GM12878 (cell line): ENCODE measurements around the gene ATP10D. TPM values are rescaled to one million over a fixed set of nuclear protein-coding genes. Genes with fewer than 3 reads are reported as not detected.

Experiments
- ATAC-seq: fragments of 200-7000 bp; cut with Tn5 transposase; 3 replicates; pipeline ENCODE4 v1.9.1; 2020; ENCODE audit warnings: mild to moderate bottlenecking, moderate library complexity
- BruUV-seq: library from RNA; stranded (reverse); fragments of 400-500 nt; replicated peaks from 2 replicates; lab custom pipeline; 2021; lab: Mats Ljungman, UMichigan
- CTCF ChIA-PET: fragments of 300-600 bp; sonication (Branson Sonifier 250); formaldehyde crosslinking; extraction: SDS; loops from one replicate; lab custom pipeline; 2021; ENCODE audit warnings: inconsistent platforms; lab: Yijun Ruan, JAX
- POLR2A ChIA-PET: fragments of 350-600 bp; formaldehyde crosslinking; extraction: SDS; loops from one replicate; lab custom pipeline; 2021; ENCODE audit warnings: inconsistent platforms; lab: Charles Lee
- RAD21 ChIA-PET: fragments of 300-600 bp; sonication (Branson Sonifier 250); formaldehyde crosslinking; loops from one replicate; lab custom pipeline; 2023; ENCODE audit warnings: antibody characterized with exemption; ENCODE audit not compliant: unreplicated experiment; lab: Charles Lee
- SMC1A ChIA-PET: fragments of 300-600 bp; sonication (Branson Sonifier 250); formaldehyde crosslinking; loops from one replicate; lab custom pipeline; 2023; ENCODE audit not compliant: unreplicated experiment, uncharacterized antibody; lab: Charles Lee
- DNase-seq: peaks from one replicate; pipeline ENCODE4 v3.0.0-alpha.2; 2011; ENCODE audit warnings: low read depth, low spot score
- FAIRE-seq: peaks from 3 replicates; lab custom pipeline; 2011; peaks lifted over from hg19 to GRCh38; lab: Jason Lieb, UNC
- H2AFZ ChIP-seq: 2 replicates; pipeline ENCODE4 v1.6.0; 2011; ENCODE audit warnings: low read depth, low read length, control low read depth; ENCODE audit not compliant: control insufficient read depth
- H3K27ac ChIP-seq: 2 replicates; pipeline ENCODE4 v1.5.1; 2011; ENCODE audit warnings: control low read depth; ENCODE audit not compliant: control insufficient read depth, insufficient read depth
- H3K27me3 ChIP-seq, 2 experiments: replicated peaks in 1 of 2; 2 replicates each; pipeline versions ENCODE4 v1.6.0 to v1.6.1; 2011; ENCODE audit warnings: low read length in 1 of 2; ENCODE audit not compliant: control insufficient read depth in 2 of 2, insufficient read depth in 2 of 2
- H3K36me3 ChIP-seq, 2 experiments: 2 replicates each; pipeline ENCODE4 v1.5.1; 2011; ENCODE audit warnings: low read length in 1 of 2; ENCODE audit not compliant: control insufficient read depth in 2 of 2, insufficient read depth in 2 of 2
- H3K4me1 ChIP-seq: 2 replicates; pipeline ENCODE4 v1.6.1; 2011; ENCODE audit warnings: mild to moderate bottlenecking, low read length, moderate library complexity, mixed read lengths; ENCODE audit not compliant: control insufficient read depth, insufficient read depth
- H3K4me2 ChIP-seq: 2 replicates; pipeline ENCODE4 v1.6.0; 2011; ENCODE audit warnings: control low read depth; ENCODE audit not compliant: control insufficient read depth, insufficient read depth
- H3K4me3 ChIP-seq: fragments of 200-600 bp; sonication (generic); 2 replicates; pipeline ENCODE4 v1.5.1; 2016
- H3K79me2 ChIP-seq: 2 replicates; pipeline ENCODE4 v1.6.0; 2011; ENCODE audit warnings: low read length; ENCODE audit not compliant: control insufficient read depth, insufficient read depth
- H3K9ac ChIP-seq: 2 replicates; pipeline ENCODE4 v1.8.0; 2011; ENCODE audit warnings: low read length, control low read depth, mixed read lengths; ENCODE audit not compliant: control insufficient read depth, insufficient read depth
- H3K9me3 ChIP-seq: replicated peaks from 3 replicates; pipeline ENCODE4 v1.5.1; 2011; ENCODE audit warnings: mild to moderate bottlenecking, low read length; ENCODE audit not compliant: control insufficient read depth, insufficient read depth
- H4K20me1 ChIP-seq: 2 replicates; pipeline ENCODE4 v1.6.0; 2011; ENCODE audit not compliant: control insufficient read depth, insufficient read depth
- ATF7 ChIP-seq: fragments of 450-650 bp; IDR thresholded peaks from 2 replicates; pipeline ENCODE4 v1.6.1; 2016; ENCODE audit warnings: low read depth, mild to moderate bottlenecking
- CUX1 ChIP-seq: IDR thresholded peaks from 2 replicates; pipeline ENCODE4 v1.6.1; 2012; ENCODE audit warnings: improper control_type of control experiment, low read depth, low read length; ENCODE audit not compliant: insufficient replicate concordance
- DPF2 ChIP-seq: fragments of 450-650 bp; IDR thresholded peaks from 2 replicates; pipeline ENCODE4 v1.6.1; 2017; ENCODE audit warnings: mild to moderate bottlenecking
- EP300 ChIP-seq, 2 experiments: fragments of 150-350 bp in 1 of 2; IDR thresholded peaks; 2 replicates each; pipeline ENCODE4 v1.6.1; 2011 to 2012; ENCODE audit warnings: low read depth in 2 of 2, low read length in 2 of 2, borderline replicate concordance in 1 of 2, improper control_type of control experiment in 1 of 2, inconsistent platforms in 1 of 2; ENCODE audit not compliant: control insufficient read depth in 1 of 2
- GABPA ChIP-seq: IDR thresholded peaks from 2 replicates; pipeline ENCODE4 v1.6.1; 2014; ENCODE audit warnings: antibody characterized with exemption, low read depth, mild to moderate bottlenecking, inconsistent platforms
- IKZF1 ChIP-seq: fragments of 450-650 bp; conservative IDR thresholded peaks from 2 replicates; pipeline ENCODE4 v1.6.1; 2017; ENCODE audit warnings: antibody characterized with exemption, mild to moderate bottlenecking
- RELB ChIP-seq: fragments of 450-650 bp; IDR thresholded peaks from 2 replicates; pipeline ENCODE4 v1.6.1; 2017; ENCODE audit warnings: low read depth, mild to moderate bottlenecking, moderate library complexity
- WGBS: methylation state at CpG from one replicate; pipeline ENCODE4 v1.1.6; 2016; ENCODE audit warnings: low lambda C conversion rate; ENCODE audit not compliant: insufficient replicate concordance, insufficient coverage; ENCODE audit errors: missing lambda C conversion rate; 5-methylcytosine and 5-hydroxymethylcytosine counted together
- in situ Hi-C: fragments of 300-500 bp; cut with MboI; formaldehyde crosslinking; loops from 9 replicates; pipeline ENCODE4 v1.14.3; 2018; ENCODE audit warnings: mixed read lengths
- intact Hi-C: fragments of 100-400 bp; cut with micrococcal nuclease; formaldehyde crosslinking; loops from one replicate; pipeline ENCODE4 v1.14.2; 2022; ENCODE audit not compliant: unreplicated experiment
- polyA plus RNA-seq, 11 experiments: library from polyadenylated mRNA; depleted of rRNA in 4 of 11; unstranded in 6 of 11; stranded (reverse) in 5 of 11; fragments of >200 nt; fragmentation: Nextera tagmentation in 4 of 11; fragmentation: Illumina TruSeq in 1 of 11; extraction: Ambion mirVana in 4 of 11; extraction: Trizol in 1 of 11; gene quantifications; 1 replicate in 1 of 11; 2 replicates in 10 of 11; pipeline versions ENCODE4 v1.2.1 to v1.2.3, GENCODE V29; 2011 to 2016; ENCODE audit warnings: inconsistent platforms in 2 of 11, missing spikeins in 2 of 11, low read depth in 1 of 11
- total RNA-seq, 4 experiments: library from RNA; depleted of rRNA in 3 of 4; stranded (reverse); fragments of >200 nt in 3 of 4; fragmentation: Illumina TruSeq in 1 of 4; extraction: Trizol in 1 of 4; gene quantifications; 2 replicates each; pipeline versions ENCODE4 v1.2.1 to v1.2.3, GENCODE V29; 2013 to 2021
- TF ChIP-seq, protein P1 (sequence below): fragments of 450-650 bp; conservative IDR thresholded peaks from 2 replicates; pipeline ENCODE4 v1.6.1; 2017; ENCODE audit warnings: mild to moderate bottlenecking, moderate library complexity

The ATP10D gene
- total and polyA plus RNA-seq, 10 of the 15 experiments (the other 5 are each of a cell fraction or from before 2014, with no cell fraction given): 10.2 to 50.3 (median 19.1) TPM

DNA sequence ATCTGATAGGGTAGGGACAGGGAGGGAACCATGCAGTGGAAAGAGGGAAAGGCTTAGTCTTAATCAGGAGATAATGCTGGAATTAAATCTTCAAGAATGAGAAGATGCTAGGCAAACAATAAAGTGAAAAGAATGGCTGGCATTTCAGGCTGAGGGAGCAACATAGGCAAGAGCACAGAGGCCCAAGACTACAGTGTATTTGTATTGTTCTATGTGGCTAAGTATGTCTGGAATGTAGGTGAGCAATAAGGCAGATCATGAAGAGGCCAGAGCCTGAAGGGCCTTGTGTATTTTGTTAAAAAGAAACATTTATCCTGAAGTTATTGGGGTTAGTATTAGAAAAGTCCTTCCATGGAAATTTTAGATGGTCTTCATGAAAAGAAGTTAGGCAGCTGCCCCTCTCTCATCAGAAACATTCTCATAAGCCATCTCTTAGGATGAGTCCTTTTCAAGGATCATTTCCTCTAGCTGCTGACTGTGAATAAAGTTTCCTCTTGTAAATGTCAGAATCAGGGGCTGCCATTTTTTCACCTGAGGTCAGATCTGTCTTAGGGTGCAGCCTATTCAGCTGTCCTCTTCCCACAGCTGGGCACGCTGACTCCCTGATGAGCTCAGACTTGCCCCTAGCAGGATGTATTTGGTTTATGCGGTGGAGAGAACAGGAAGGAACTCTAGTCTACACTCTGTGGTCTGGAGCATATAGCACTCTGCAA is 46.3 kb downstream of the ATP10D start (continued):
- TF ChIP-seq RELB (peak; percentile 62), EP300 (IDR thresholded peaks at IDR 0.05; ENCODE audit: borderline replicate concordance in 1 of 2, control insufficient read depth in 1 of 2, low read depth in 2 of 2, low read length in 2 of 2) (peak; percentile 51 to 54; a peak in 2 of 4 replicates), GABPA (peak; percentile 33; the same call in 1 of the 2 replicates), DPF2 (peak; percentile 50; the same call in 1 of the 2 replicates)

DNA sequence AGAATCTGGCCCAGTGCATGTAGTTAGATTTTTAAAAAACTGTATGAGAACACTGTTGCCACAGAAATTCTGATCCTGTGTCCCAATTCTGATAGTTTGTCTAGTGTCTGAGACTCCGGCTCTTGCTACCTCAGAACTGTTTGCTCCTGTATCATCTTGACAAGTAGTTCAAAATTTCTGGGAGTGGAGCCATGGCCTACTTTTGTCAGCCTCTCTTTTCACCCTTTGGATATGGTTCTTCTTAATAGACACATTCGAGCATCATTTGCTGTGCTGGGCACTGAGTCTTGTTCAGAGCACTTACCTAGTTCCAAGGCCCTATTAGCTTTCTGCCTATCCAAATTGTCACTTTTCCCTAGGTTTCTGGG is 46.9 kb downstream of the ATP10D start:
- no TSS peak for BruUV-seq
- intact Hi-C loops: loop anchor here (1.0 to 2.0 kb wide), 3 partner anchors 13 to 39 kb away; no protein-coding TSS in a partner anchor
- Histone ChIP-seq H2AFZ (no peak overlapping the region; the same call in 1 of the 2 replicates), H3K9me3 (peaks cover 9% of the 10 kb centered on the region), H3K27ac (peak overlapping the region; percentile 43), H3K4me1 (peaks cover 13% of the 10 kb centered on the region), H3K27me3 (no peaks in the 10 kb centered on the region), H3K36me3 (peaks cover 4 to 28% of the 10 kb centered on the region in 2 experiments), H3K4me2 (peak overlapping the region; percentile 24), H3K9ac (no peak overlapping the region), H4K20me1 (no peaks in the 10 kb centered on the region), H3K79me2 (no peaks in the 10 kb centered on the region; the same call in 1 of the 2 replicates)
- no peak for FAIRE-seq
- no peak for DNase-seq
- in situ Hi-C loops: no loop called here
- SMC1A ChIA-PET: interaction anchor here (0.8 to 5.2 kb wide), 10 partner anchors 12 to 308 kb away, joined by 3 to 72 read pairs (median 16); partner anchors contain the start of gene ATP10D
- TF ChIP-seq ATF7 (0 out of 2 replicates have a peak, but pooled peaks have one; percentile 2), IKZF1 (0 out of 2 replicates have a peak, but pooled peaks have one; percentile 5), CUX1 (no peak), GABPA (no peak)
- TF ChIP-seq, protein P1, sequence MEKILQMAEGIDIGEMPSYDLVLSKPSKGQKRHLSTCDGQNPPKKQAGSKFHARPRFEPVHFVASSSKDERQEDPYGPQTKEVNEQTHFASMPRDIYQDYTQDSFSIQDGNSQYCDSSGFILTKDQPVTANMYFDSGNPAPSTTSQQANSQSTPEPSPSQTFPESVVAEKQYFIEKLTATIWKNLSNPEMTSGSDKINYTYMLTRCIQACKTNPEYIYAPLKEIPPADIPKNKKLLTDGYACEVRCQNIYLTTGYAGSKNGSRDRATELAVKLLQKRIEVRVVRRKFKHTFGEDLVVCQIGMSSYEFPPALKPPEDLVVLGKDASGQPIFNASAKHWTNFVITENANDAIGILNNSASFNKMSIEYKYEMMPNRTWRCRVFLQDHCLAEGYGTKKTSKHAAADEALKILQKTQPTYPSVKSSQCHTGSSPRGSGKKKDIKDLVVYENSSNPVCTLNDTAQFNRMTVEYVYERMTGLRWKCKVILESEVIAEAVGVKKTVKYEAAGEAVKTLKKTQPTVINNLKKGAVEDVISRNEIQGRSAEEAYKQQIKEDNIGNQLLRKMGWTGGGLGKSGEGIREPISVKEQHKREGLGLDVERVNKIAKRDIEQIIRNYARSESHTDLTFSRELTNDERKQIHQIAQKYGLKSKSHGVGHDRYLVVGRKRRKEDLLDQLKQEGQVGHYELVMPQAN: 0 out of 2 replicates have a peak, but pooled peaks have one; percentile 24
- TF ChIP-seq, all 136 proteins: peak for 3
- WGBS: 86% methylated on average over 2 of the region's 2 CpGs
- no peak; the same call in 2 of the 3 replicates for ATAC-seq
- POLR2A ChIA-PET: interaction anchor here (1.1 to 1.8 kb wide), 8 partner anchors 13 to 522 kb away, joined by 3 to 7 read pairs (median 4); partner anchors contain the start of gene ATP10D
- RAD21 ChIA-PET: interaction anchor here (0.7 to 4.0 kb wide), 11 partner anchors 13 to 69 kb away, joined by 3 to 25 read pairs (median 6); partner anchors contain the start of genes ATP10D and COMMD8
- H3K4me3 ChIP-seq: no peak overlapping the region
- CTCF ChIA-PET: interaction anchor here (0.8 to 4.0 kb wide), 9 partner anchors 9 to 65 kb away, joined by 3 to 23 read pairs (median 3); partner anchors contain the start of gene ATP10D
